ENCODE measurements around the gene TGIF2.

DNA sequence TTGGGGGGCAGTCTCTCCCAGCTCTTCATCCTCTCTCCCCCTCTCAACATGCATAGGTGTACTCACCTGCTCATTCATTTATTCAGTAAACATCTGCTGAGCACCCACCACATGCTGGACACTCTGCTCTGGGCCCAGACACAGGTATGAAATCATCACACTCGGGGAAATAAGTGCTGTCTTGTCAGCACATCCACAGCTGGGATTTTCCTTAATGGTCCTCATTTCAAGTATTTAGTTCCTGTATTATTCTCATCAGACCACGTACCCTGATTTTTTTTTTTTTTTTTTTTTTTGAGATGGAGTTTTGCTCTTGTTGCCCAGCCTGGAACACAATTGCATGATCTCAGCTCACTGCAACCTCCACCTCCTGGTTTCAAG lies 51.5 kb downstream of the TGIF2 start:
- TF ChIP-seq E2F6 (IDR thresholded peaks at IDR 0.05) (no peak), NANOG (IDR thresholded peaks at IDR 0.05; ENCODE audit: insufficient read depth, low read depth, low read length, poor library complexity, severe bottlenecking) (no peak), CTCF (IDR thresholded peaks at IDR 0.05; ENCODE audit: control extremely low read depth in 1 of 3, insufficient read depth in 1 of 3, low read depth in 1 of 3, low read length in 3 of 3) (no peak), SP1 (IDR thresholded peaks at IDR 0.05; ENCODE audit: low read depth, low read length) (no peak), KDM5A (IDR thresholded peaks at IDR 0.05; ENCODE audit: low read length) (no peak), GABPA (IDR thresholded peaks at IDR 0.05; ENCODE audit: borderline replicate concordance, insufficient read depth, low read length) (no peak), POLR2A (IDR thresholded peaks at IDR 0.05; ENCODE audit: control extremely low read depth in 1 of 2, low read depth in 2 of 2, low read length in 2 of 2) (no peak), TCF12 (IDR thresholded peaks at IDR 0.05; ENCODE audit: low read depth, low read length) (no peak), MAFK (IDR thresholded peaks at IDR 0.05; ENCODE audit: low read depth, low read length) (no peak), EZH2 (IDR thresholded peaks at IDR 0.05; ENCODE audit: low read depth, low read length, severe bottlenecking) (no peak), EP300 (IDR thresholded peaks at IDR 0.05; ENCODE audit: borderline replicate concordance in 1 of 2, low read depth in 2 of 2, low read length in 2 of 2) (no peak), SIRT6 (IDR thresholded peaks at IDR 0.05; ENCODE audit: low read length) (no peak)
